GM21360 (cell line): Measurements from ENCODE around the gene ARSK.
"Not testable (repeated sequence)": the region's sequence is repeated elsewhere in the genome, so short reads cannot be mapped to it uniquely, and the experiment has no call there.

ENCODE experiments used
- ATAC-seq: cut with Tn5 transposase; IDR thresholded peaks from one replicate; pipeline ENCODE4 v1.9.1; 2021; ENCODE audit warnings: mild to moderate bottlenecking, moderate library complexity; ENCODE audit not compliant: unreplicated experiment

Gene ARSK

DNA sequence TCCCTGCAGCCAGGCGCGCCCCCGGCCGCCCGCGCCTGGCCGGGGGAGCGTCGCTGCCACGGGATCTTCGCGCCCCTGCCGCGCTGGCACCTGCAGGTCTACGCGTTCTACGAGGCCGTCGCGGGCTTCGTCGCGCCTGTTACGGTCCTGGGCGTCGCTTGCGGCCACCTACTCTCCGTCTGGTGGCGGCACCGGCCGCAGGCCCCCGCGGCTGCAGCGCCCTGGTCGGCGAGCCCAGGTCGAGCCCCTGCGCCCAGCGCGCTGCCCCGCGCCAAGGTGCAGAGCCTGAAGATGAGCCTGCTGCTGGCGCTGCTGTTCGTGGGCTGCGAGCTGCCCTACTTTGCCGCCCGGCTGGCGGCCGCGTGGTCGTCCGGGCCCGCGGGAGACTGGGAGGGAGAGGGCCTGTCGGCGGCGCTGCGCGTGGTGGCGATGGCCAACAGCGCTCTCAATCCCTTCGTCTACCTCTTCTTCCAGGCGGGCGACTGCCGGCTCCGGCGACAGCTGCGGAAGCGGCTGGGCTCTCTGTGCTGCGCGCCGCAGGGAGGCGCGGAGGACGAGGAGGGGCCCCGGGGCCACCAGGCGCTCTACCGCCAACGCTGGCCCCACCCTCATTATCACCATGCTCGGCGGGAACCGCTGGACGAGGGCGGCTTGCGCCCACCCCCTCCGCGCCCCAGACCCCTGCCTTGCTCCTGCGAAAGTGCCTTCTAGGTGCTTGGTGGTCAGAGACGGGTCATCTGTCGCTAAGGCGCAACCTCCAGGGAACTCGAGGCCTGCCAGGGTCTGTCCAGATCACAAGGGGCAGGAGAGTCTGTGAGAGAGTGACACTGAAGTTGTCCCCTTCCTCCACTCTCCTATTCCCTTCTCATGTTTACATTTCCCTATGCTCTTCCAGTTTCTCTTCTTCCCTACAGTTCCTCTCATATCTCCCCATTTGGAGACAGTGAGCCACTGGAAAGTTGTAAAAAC, 66.3 kb downstream of the ARSK start:
- peak; percentile 43 for ATAC-seq

DNA sequence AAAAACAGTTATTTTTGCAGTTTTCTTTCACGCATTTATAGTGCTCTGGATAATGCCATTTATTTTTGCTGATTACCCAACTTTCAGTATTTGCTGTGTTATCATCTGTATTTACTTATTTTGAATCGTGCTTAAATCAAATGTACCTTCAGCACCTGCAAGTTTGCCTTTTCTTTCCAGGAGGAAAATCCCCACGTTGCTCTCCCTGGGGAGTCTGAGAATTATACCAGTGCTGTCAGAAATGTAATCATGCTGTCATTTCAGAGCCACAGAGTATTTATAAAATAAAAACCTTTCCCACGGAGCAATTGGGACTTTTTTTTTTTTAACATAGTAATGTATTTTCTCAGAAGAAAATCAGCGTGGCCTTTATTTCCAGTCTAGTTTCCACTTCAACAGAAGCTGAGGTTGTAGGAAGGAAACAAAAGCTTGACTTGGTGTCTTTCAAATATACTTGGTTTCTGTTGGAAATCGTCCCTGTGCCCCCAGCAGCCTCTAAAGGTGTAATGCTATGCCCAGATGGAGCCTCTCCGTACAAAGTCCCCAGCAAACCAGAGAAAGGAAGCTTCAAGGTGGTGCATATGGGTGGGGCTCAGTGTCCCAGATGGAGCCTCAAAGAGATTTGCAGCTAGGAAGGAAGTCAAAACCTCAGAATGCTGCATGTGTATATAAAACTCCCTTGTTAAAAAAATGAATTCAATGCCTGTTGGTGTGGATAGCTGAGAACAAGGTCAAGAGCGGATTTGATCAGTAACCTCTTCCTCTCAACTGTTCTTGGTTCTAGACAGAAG, 67.1 kb downstream of the ARSK start:
- no peak for ATAC-seq

DNA sequence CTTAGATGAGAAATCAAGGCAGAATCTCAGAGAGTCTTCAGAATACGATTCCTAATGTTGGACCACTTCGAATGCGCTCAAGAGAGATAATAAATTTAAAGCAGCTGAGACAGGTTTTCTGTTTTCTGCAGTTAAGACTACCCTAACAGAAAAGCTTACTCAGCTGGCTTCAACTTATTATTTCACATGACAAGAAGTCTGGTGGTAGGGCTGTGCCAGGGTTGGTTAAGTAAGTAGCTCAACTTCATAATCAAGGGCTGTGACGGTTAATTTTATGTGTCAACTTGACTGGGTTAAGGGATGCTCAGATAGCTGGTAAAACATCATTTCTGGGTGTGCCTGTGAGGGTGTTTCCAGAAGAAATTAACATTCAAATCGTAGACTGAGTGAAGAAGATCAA, 68.8 kb downstream of the ARSK start:
- no peak for ATAC-seq

DNA sequence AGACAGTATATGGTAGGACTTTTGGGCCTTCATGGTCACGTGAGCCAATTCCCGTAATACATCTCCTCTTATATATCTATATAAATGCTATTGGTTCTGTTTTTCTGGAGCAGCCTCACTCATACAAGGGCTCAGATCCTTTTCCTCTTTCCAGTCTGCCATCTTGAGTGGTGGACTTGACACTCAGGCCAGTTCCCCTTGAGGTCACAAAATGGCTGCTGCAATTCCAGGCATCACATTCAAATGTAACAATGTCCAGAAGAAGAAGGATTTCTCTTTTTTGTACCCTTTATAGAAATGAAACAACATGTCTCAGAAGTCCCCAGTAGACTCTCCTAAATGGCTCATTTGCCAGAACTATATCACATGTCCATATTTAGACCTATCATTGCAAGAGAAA, 69.5 kb downstream of the ARSK start:
- ATAC-seq = no peak

DNA sequence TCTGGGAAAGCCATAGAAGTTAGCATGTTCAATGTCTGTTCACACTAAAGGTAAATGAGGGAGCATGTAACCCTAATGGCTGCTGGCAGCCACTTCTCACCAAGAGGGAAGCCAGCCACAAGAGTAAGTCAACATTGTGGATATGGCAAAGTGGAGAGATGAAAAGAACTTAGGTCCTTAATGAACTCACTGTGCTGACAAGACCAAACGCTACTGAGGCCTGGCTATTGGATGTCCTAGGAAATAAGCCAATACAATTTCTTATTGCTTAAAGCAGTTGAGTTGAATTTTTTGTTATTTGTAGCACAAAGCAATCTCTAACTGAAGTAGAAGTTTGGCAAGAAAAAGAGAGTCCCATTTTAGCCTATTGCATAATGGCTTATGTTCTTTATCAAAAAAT, 71.8 kb downstream of the ARSK start:
- no peak for ATAC-seq

DNA sequence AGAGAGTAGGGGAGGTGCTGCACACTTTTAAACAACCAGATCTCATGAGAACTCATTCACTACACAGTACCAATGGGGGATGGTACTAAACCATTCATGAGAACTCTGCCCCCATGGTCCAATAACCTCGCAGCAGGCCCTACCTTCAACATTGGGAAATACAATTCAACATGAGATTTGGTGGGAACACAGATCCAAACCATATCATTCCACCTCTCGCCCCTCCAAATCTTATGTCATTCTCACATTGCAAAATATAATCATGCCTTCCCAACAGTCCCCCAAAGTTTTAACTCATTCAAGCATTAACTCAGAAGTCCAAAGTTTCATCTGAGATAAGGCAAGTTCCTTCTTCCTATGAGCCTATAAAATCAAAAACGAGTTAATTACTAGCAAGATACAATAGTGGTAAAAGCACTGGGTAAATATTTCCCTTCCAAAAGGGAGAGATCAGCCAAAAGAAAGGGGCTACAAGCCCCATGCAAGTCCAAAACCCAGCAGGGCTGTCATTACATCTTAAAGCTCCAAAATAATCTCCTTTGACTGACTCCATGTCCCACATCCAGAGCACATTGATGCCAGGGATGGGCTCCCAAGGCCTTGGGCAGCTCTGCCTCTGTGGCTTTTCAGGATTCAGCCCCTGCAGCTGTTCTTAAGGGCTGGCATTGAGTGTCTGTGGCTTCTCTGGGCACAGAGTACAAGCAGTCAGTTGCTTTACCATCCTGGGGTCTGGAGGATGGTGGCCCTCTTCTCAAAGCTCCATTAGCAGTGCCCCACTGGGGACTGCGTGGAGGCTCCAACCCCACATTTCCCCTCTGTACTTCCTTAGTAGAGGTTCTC, 73.3 kb downstream of the ARSK start:
- ATAC-seq = no peak

DNA sequence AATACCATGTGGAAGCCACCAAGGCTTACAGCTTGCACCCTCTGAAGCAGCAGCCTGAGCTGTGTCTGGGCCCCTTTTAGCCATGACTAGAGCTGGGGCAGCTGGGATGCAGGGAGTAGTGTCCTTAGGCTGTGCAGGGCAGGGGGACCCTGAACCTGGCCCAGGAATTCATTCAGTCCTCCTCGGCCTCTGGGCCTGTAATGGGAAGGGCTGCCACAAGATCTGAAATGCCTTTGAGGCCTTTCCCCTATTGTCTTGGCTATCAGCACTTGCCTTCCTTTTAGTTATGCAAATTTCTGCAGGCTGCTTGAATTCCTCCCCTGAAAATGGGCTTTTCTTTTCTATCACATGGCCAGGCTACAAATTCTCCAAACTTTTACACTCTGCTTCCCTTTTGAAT, 74.0 kb downstream of the ARSK start:
- ATAC-seq = no peak

DNA sequence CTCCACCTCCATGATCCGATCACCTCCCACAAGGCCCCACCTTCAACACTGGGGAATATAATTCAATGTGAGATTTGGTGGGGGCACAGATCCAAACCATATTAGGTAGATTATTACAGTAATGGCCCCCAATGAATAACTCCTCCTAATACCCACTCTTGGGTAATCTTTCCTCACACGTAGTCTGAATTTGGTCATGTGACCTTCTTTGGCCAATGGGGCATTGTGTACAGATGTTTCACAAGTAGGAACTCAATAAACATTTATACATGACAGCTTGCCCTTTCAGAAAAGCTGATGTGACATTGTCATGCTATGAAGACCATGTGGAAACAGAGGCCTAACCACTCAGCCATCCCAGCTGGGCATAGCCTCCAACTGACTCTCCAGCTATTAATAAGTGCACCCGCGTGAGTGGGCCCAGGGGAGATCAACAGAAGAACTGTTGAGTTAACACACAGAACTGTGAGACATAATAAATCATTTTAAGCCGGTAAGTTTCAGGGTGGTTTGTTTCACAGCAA, 75.6 kb downstream of the ARSK start:
- no peak for ATAC-seq

DNA sequence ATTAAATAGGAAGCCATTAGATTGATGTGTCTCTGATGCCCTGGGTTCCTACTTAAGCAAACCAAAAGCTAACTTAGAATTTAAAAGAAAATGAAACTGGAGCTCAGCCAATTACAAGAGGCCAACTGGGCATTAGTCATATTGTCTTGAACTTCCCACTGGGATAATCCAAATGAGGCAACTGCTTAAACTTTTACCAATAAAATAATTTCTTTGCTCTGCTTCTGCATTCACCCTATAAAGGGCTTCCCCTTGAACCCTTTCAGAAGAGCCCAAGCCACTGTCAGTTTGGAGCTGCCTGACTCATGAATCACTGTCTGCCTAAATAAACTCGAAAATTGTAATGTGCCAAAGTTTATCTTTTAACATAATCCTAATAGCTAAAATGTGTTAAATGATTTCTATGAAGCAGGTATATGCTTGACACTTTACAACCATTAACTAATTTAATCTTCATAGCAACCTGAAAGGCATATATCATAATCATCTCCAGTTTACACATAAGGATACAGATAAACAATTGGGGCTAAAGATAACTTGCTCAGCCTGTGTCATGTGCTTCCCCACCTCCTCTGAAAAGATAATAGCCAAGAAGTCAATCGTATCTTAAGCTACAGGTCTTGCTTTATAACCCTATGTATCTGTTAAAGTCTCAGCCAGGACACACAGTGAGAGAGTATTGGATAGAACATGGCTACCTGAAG, 76.5 kb downstream of the ARSK start:
- peak; percentile 10 for ATAC-seq

DNA sequence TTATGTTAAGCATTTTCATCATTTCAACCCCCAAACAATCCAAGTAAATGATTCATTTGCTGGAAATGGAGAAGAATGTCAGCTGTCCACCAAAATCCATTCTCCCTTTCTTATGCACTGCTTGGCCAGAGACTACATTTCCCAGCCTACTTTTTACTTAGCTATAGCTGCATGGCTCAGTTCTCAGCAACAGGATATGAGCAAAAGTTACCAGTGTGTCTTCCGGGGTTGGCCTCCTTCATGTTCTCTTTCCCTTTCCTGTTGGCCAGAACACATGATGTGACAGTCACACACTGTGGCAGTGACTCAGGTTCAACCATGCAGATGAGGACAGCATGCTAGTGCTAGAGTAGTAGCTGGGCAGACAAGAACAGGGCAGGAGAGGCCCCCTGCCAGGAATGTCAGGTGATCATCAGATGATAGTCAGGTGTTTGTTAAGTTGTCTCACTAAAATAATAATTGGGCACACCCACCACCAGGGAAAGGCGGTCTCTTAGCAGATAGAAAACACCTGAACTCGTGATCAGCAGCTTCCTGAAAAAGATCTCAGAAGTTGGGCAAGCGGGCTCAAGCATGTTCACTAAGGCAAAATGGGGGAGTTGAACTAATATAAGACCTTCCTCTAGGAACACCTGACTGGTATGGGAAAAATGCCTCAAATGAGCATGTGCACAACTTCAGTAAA, 77.2 kb downstream of the ARSK start:
- peak; percentile 81 for ATAC-seq

DNA sequence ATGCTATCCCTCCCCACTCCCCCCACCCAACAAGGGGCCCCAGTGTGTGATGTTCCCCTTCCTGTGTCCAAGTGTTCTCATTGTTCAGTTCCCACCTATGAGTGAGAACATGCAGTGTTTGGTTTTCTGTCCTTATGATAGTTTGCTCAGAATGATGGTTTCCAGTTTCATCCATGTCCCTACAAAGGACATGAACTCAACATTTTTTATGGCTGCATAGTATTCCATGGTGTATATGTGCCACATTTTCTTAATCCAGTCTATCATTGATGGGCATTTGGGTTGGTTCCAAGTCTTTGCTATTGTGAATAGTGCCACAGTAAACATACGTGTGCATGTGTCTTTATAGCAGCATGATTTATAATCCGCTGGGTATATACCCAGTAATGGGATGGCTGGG, 78.0 kb downstream of the ARSK start:
- not testable (repeated sequence) for ATAC-seq

DNA sequence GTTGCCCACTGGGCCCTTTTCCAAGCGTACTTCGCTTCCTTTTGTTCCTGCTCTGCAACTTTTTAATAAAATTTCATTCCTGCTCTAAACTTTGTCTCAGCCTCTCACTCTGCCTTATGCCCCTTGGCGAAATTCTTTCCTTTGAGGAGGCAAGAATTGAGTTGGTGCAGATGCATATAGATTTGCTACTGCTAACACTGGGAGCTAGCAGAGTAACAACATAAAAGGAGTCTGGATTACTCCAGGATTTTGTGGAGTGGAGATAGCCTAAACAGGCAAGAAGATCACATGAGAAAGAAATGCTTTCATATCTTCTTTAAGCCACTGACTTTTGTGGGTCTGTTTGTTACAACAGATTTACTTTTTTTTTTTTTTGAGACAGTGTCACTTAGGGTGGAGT, 78.8 kb downstream of the ARSK start:
- ATAC-seq = no peak

DNA sequence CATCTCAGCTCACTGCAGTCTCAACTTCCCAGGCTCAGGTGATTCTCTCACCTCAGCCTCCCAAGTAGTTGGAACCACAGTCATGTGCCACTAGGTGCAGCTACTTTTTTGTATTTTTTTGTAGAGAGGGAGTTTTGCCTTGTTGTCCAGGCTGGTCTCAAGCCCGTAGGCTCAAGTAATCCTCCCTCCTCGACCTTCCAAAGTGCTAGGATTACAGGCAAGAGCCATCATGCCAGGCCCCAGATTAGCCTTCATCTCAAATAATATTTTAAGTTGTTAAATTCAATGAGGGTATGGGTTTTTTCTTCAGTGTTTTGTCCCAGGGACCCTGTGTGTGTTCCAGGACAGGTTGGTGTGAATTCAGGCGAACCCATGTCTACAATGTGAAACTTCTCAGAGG, 79.2 kb downstream of the ARSK start:
- no peak for ATAC-seq

DNA sequence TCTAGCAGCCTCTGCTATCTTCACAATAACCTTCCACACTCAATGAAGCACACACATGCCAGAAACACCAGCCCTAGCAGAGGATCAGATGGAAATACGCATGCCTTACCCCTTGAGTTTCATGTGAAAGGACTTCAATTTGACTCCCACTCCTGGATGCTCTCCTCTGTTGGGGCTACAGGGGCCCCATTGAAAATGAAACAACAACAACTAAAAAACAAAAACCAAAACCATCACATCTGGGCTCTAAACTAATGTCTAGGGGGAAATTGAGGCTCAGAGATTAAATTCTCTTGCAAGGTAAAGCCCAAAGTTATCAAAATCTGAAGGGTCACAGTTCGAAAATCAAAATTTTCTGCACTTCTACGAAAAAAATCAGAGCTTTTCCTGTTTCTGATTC, 83.7 kb downstream of the ARSK start:
- no peak for ATAC-seq

DNA sequence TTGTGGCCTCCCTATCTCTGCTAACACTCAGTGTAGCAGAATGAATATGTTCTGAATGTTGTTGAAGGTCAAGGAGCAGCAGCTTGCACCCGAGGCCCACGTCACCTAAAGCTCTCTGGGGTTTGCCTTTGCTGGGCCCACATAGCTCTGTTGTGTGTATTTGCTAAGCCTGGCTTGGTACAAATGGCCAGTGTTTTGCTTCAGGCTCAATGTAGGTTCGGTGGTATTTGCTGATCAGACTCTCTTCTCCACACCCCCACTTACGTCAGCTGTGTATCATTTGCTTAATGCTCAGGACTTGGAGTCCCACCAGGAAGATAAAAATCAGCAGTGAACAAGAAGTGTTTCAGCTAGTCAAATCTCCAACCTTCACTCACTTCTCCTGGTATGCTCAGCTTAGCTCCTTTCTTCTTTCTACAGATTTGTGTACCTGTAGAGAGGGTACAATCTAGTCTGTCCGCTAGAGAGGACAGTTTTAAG, 86.9 kb downstream of the ARSK start:
- ATAC-seq = no peak

DNA sequence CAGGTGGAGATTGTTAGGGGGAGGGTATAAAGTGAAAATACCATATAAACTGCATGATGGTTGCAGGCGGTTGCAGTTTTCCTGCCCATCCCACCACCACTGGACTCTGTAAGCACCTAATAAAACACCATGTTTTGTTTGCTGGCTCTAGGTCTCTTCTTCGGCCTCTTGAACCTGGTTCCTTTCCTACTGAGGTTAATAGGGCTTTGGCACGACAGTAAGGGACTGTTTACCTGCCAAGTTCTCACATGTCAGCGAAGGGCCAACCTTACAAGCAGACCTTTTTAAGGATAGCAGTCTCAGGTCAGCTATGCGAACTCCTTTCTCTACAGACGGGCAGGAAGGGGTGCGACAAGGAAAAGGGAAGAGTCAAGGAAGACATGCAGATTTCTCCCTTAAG, 88.3 kb downstream of the ARSK start:
- no peak for ATAC-seq

DNA sequence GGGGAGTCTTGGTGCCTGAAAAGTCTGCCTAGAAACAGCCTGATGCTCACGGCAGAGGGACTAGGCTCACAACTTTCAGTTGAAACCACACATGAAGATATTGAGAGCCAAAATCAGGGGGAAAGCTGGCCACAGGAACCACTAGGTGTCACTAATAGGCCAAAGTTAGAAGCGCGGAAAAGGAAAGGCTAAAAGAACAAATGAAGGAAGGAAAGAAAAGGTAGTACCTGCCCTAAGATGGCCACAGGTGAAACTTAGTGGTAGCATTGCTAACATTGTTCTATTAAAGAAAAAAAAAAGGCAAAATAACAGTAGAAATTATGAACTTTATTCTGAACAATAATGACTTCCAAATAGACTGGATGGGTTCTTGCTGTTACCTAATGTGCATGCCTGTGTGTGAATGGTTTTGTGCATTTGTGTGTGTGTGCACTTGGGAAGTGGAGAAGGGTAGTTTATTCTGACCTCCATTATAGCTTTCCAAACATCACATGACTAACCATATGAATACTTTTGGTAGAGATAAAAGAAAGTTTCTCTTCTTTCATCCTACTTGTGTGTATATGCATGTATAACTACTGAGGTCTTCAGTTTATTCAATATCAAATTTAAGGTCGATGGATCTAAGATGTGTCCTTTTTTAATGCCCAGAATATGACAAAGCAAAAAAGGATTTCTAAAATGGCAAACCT, 89.6 kb downstream of the ARSK start:
- peak; percentile 44 for ATAC-seq

DNA sequence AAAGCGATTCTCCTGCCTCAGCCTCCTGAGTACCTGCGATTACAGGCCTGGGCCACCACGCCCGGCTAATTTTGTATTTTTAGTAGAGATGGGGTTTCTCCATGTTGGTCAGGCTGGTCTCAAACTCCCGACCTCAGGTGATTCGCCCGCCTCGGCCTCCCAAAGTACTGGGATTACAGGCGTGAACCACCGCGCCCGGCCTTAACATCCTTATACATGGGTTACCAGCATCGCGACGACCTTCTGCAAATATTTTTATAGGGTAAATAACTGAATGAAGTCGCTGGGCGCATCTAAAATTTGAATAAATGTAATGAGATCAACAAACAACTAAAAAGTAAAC, 91.3 kb downstream of the ARSK start:
- ATAC-seq = not testable (repeated sequence)
